Neural cell (in vitro differentiated cells): ENCODE data around the gene ENTPD2. TPM values are rescaled to one million over a fixed set of nuclear protein-coding genes. Genes with fewer than 3 reads are reported as not detected.

ENCODE experiments used
- H2AFZ ChIP-seq: fragments of 200-600, 300-800 bp; sonication (generic), shearing (Covaris generic); 2 replicates; pipeline ENCODE4 v1.6.0; 2014; ENCODE audit warnings: low read depth, mild to moderate bottlenecking, antibody characterized with exemption, low read length, moderate library complexity
- H3F3A ChIP-seq: fragments of 200-600 bp; shearing (Covaris generic); 2 replicates; pipeline ENCODE4 v1.6.1; 2016; ENCODE audit warnings: mild to moderate bottlenecking, moderate library complexity, mixed read lengths, antibody characterized with exemption, low read length; ENCODE audit not compliant: insufficient read depth, poor library complexity, severe bottlenecking
- H3K27ac ChIP-seq: fragments of 200-600, 300-800 bp; sonication (generic), shearing (Covaris generic); 2 replicates; pipeline ENCODE4 v1.5.1; 2014; ENCODE audit warnings: mild to moderate bottlenecking, low read length, moderate library complexity
- H3K27me3 ChIP-seq: fragments of 300-800, 200-600 bp; sonication (generic), shearing (Covaris generic); 2 replicates; pipeline ENCODE4 v1.6.0; 2014; ENCODE audit warnings: mild to moderate bottlenecking, low read depth, low read length, moderate library complexity; ENCODE audit not compliant: insufficient read depth
- H3K36me3 ChIP-seq: fragments of 300-800, 200-600 bp; sonication (generic), shearing (Covaris generic); 2 replicates; pipeline ENCODE4 v1.5.1; 2014; ENCODE audit warnings: mild to moderate bottlenecking, antibody characterized with exemption, low read length, moderate library complexity; ENCODE audit not compliant: insufficient read depth
- H3K4me2 ChIP-seq: fragments of 300-800, 200-600 bp; sonication (generic), shearing (Covaris generic); 2 replicates; pipeline ENCODE4 v1.6.0; 2014; ENCODE audit warnings: mild to moderate bottlenecking, low read length
- H3K4me3 ChIP-seq: fragments of 300-800, 200-600 bp; sonication (generic), shearing (Covaris generic); 2 replicates; pipeline ENCODE4 v1.5.1; 2014; ENCODE audit warnings: mild to moderate bottlenecking, low read length, moderate library complexity
- H3K79me2 ChIP-seq: fragments of 200-600 bp; shearing (Covaris generic); replicated peaks from 2 replicates; pipeline ENCODE4 v1.6.0; 2014; ENCODE audit warnings: mild to moderate bottlenecking, low read length, moderate library complexity; ENCODE audit not compliant: insufficient read depth
- H3K9ac ChIP-seq: fragments of 300-800, 200-600 bp; sonication (generic), shearing (Covaris generic); 2 replicates; pipeline ENCODE4 v1.6.1; 2016; ENCODE audit warnings: mild to moderate bottlenecking, low read length, mixed read lengths
- H3K9me2 ChIP-seq: fragments of 200-600 bp; shearing (Covaris generic); 2 replicates; pipeline ENCODE4 v1.6.1; 2016; ENCODE audit warnings: mild to moderate bottlenecking, low read length, mixed read lengths; ENCODE audit not compliant: insufficient read depth
- H3K9me3 ChIP-seq: fragments of 200-600, 300-800 bp; sonication (generic), shearing (Covaris generic); 2 replicates; pipeline ENCODE4 v1.6.1; 2016; ENCODE audit warnings: mild to moderate bottlenecking, mixed run types, low read length, moderate library complexity, mixed read lengths
- H4K20me1 ChIP-seq: fragments of 200-600 bp; shearing (Covaris generic); 2 replicates; pipeline ENCODE4 v1.6.1; 2016; ENCODE audit warnings: mild to moderate bottlenecking, mixed run types; ENCODE audit not compliant: insufficient read depth
- EP300 ChIP-seq: fragments of 450-650 bp; conservative IDR thresholded peaks from 2 replicates; pipeline ENCODE4 v1.6.1; 2014; ENCODE audit warnings: antibody characterized with exemption, mild to moderate bottlenecking, moderate library complexity; ENCODE audit not compliant: poor library complexity, severe bottlenecking
- EZH2 ChIP-seq: fragments of 200-600, 300-800 bp; shearing (Covaris generic), sonication (generic); IDR thresholded peaks from 2 replicates; pipeline ENCODE4 v1.6.1; 2014; ENCODE audit warnings: antibody characterized with exemption, low read length, borderline replicate concordance, mild to moderate bottlenecking; ENCODE audit not compliant: insufficient read depth, poor library complexity, severe bottlenecking
- POLR2AphosphoS5 ChIP-seq: IDR thresholded peaks from 2 replicates; pipeline ENCODE4 v1.6.1; 2012
- RAD21 ChIP-seq: fragments of 450-650 bp; conservative IDR thresholded peaks from 2 replicates; pipeline ENCODE4 v1.6.1; 2014; ENCODE audit warnings: antibody characterized with exemption, mild to moderate bottlenecking, moderate library complexity
- SMC3 ChIP-seq: fragments of 450-650 bp; conservative IDR thresholded peaks from 2 replicates; pipeline ENCODE4 v1.6.1; 2014; ENCODE audit warnings: antibody characterized with exemption, mild to moderate bottlenecking, moderate library complexity; ENCODE audit not compliant: poor library complexity
- TAF1 ChIP-seq: IDR thresholded peaks from 2 replicates; pipeline ENCODE4 v1.6.1; 2012; ENCODE audit warnings: low read depth
- polyA plus RNA-seq: library from polyadenylated mRNA; depleted of rRNA; stranded (reverse); fragments of >200 nt; gene quantifications from 2 replicates; pipeline ENCODE4 v1.2.3, GENCODE V29; 2014
- TF ChIP-seq, protein P1 (sequence below): IDR thresholded peaks from 2 replicates; pipeline ENCODE4 v1.6.1; 2012; ENCODE audit warnings: borderline replicate concordance

The ENTPD2 gene
- polyA plus RNA-seq, 1 donor from 2014 or later, result not detected

DNA sequence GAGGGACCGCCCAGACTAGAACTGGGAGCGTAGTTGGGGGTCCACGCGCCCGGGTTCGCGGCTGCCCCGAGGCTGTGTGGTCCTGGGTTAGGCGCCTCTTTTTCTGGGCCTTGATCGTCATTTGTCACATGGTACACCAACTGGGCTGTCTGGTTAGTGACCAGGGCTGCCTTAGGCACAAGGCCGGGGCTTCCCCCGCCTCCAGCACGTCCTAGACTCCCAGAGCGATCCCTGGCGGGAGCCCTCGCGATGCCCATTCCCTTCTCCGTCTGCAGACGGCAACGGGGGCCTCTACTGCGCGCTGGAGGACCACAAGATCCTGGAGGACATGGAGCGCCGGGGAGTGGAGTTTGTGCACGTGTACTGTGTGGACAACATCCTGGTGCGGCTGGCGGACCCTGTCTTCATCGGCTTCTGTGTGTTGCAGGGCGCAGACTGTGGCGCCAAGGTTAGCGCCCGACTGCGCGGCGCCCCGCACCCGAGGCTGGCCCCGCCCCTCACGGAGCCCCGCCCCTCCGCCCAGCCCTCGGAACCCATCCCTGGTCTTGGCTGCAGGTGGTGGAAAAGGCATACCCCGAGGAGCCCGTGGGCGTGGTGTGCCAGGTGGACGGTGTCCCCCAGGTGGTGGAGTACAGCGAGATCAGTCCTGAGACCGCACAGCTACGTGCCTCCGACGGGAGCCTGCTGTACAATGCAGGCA lies 25.0 kb upstream of the ENTPD2 start:
- Histone ChIP-seq H3K4me2 (no peak overlapping the region), H3K27ac (no peak overlapping the region)

DNA sequence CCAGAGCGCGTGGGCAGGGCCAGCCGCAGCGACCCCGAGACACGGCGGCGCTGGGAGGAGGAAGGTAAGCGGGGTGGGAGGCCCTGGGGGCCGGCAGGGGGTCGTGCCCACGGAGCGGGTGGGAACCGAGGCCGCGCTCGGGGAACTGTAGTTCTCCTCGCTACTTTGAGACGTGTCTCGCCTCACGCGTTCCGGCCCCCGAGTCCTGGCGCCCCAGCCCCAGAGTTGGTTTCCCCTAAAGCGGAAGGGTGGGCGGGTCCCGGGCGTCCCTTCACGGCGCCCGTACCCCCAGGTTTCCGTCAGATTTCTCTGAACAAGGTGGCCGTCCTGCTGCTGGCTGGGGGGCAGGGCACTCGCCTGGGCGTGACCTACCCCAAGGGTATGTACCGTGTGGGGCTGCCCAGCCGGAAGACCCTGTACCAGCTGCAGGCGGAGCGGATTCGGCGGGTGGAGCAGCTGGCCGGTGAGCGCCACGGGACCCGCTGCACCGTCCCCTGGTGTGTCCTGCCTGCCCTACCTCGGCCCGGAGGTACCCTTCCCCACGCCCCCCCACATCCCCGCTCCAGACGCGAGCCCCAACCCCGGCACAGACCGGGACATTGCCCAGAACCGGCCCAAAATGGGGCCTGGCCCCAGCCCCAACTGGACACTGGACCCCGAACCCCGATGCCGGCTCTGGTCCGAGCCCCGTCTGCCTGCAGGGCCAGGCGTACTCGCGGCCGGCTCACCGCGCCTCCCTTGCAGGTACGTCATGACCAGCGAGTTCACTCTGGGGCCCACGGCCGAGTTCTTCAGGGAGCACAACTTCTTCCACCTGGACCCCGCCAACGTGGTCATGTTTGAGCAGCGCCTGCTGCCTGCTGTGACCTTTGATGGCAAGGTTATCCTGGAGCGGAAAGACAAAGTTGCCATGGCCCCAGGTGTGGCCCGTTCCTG lies 24.2 kb upstream of the ENTPD2 start:
- Histone ChIP-seq H3K36me3 (no peaks in the 10 kb centered on the region), H2AFZ (no peak overlapping the region), H3K79me2 (no peaks in the 10 kb centered on the region), H3K4me3 (peak overlapping the region; percentile 55), H3K27ac (no peak overlapping the region), H3F3A (no peaks in the 10 kb centered on the region), H3K9me3 (no peaks in the 10 kb centered on the region), H3K9ac (no peak overlapping the region), H3K27me3 (peaks cover 66% of the 10 kb centered on the region), H3K9me2 (no peaks in the 10 kb centered on the region), H3K4me2 (no peak overlapping the region), H4K20me1 (no peaks in the 10 kb centered on the region)
- TF ChIP-seq EP300 (no peak), SMC3 (no peak), EZH2 (peak; percentile 63), RAD21 (no peak), TAF1 (no peak), POLR2AphosphoS5 (no peak)
- TF ChIP-seq, protein P1, sequence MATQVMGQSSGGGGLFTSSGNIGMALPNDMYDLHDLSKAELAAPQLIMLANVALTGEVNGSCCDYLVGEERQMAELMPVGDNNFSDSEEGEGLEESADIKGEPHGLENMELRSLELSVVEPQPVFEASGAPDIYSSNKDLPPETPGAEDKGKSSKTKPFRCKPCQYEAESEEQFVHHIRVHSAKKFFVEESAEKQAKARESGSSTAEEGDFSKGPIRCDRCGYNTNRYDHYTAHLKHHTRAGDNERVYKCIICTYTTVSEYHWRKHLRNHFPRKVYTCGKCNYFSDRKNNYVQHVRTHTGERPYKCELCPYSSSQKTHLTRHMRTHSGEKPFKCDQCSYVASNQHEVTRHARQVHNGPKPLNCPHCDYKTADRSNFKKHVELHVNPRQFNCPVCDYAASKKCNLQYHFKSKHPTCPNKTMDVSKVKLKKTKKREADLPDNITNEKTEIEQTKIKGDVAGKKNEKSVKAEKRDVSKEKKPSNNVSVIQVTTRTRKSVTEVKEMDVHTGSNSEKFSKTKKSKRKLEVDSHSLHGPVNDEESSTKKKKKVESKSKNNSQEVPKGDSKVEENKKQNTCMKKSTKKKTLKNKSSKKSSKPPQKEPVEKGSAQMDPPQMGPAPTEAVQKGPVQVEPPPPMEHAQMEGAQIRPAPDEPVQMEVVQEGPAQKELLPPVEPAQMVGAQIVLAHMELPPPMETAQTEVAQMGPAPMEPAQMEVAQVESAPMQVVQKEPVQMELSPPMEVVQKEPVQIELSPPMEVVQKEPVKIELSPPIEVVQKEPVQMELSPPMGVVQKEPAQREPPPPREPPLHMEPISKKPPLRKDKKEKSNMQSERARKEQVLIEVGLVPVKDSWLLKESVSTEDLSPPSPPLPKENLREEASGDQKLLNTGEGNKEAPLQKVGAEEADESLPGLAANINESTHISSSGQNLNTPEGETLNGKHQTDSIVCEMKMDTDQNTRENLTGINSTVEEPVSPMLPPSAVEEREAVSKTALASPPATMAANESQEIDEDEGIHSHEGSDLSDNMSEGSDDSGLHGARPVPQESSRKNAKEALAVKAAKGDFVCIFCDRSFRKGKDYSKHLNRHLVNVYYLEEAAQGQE, result no peak

More for the DNA sequence above, 25.0 kb upstream of the ENTPD2 start:
- Histone ChIP-seq H2AFZ (no peak overlapping the region), H3K4me3 (no peak overlapping the region), H3K27me3 (peaks cover 66% of the 10 kb centered on the region), H3K9me2 (no peaks in the 10 kb centered on the region), H3K36me3 (no peaks in the 10 kb centered on the region), H3F3A (no peaks in the 10 kb centered on the region), H3K9me3 (no peaks in the 10 kb centered on the region), H3K9ac (no peak overlapping the region), H3K79me2 (no peaks in the 10 kb centered on the region), H4K20me1 (no peaks in the 10 kb centered on the region)
- no peak for TF ChIP-seq TAF1
- peak; percentile 63 for TF ChIP-seq EZH2
